ENCODE results near the gene SPATA13.
A peak's percentile ranks its signal among the peaks of the same experiment; 100 is the strongest.
"Not testable (repeated sequence)": the region's sequence is repeated elsewhere in the genome, so short reads cannot be mapped to it uniquely, and the experiment has no call there.

Gene SPATA13

DNA sequence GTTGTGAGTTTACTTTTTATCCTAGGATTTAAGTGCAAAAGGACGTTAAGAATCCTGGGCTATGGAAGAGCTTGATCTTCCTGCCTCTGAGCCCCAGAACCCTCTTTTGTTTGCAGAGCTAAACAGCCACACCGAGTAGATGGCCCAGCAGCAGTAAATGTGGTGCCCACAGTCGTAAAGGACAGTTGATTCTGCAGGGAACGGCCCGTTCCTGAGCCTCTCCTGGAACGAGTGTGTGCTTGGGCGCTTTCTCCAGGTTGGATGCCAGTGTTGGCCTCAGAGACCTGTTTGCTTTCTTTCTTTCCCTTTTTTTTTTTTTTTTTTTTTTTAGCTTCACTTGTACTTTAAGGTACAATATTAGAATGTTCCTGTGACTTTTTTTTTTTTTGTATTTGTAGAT is 41.7 kb downstream of the SPATA13 start:
- no peak for DNase-seq

DNA sequence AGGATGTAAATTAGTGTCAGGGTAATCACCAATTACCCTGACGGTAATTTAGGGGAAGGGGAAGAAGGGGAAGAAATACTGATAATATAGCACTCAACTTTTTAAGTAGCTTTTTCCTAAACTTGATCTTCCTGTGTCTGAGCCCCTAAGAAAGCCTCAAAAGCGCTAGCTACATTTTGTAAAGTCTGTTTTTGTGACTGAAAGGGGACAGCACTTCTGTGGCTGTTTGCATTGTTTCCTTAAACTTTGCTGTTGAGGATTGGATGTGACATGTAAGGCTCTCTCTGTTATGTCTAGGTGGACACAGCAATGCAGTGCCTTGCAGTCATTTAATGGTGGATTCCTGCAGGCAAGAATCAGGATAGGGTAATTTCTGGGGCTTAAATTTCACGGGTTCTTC is 42.8 kb downstream of the SPATA13 start:
- DNase-seq: no peak

DNA sequence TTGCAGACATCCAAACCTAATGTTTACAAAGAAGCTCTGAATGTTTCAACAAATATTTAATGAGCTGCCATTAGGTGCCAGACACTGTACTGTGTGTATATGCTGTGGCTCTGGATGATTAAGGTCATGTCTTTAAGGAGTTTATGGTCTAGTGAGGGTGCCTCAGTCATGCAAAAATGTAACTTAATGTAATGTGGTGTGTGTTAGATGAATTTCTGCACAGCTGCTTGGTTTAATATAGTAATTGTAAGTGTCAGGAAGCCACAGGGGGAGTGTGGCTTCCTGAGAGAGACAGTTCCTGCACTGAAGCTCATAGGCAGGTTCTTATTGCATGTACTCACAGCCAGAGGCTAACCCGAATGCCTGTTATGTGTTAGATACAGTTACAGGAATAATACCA is 43.3 kb downstream of the SPATA13 start:
- DNase-seq: peak; percentile 13

DNA sequence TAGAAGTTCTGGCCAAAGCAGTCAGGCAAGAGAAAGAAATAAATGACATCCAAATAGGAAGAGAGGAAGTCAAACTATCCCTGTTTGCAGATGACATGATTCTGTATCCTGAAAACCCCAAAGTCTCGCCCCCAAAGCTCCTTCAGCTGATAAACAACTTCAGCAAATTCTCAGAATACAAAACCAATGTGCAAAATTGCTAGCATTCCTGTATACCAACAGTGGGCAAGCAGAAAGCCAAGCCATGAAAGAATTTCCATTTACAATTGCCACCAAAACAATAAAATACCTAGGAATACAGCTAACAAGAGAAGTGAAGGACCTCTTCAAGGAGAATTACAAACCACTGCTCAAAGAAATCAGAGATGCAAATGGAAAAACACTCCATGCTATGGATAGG is 44.6 kb downstream of the SPATA13 start:
- not testable (repeated sequence) for DNase-seq

DNA sequence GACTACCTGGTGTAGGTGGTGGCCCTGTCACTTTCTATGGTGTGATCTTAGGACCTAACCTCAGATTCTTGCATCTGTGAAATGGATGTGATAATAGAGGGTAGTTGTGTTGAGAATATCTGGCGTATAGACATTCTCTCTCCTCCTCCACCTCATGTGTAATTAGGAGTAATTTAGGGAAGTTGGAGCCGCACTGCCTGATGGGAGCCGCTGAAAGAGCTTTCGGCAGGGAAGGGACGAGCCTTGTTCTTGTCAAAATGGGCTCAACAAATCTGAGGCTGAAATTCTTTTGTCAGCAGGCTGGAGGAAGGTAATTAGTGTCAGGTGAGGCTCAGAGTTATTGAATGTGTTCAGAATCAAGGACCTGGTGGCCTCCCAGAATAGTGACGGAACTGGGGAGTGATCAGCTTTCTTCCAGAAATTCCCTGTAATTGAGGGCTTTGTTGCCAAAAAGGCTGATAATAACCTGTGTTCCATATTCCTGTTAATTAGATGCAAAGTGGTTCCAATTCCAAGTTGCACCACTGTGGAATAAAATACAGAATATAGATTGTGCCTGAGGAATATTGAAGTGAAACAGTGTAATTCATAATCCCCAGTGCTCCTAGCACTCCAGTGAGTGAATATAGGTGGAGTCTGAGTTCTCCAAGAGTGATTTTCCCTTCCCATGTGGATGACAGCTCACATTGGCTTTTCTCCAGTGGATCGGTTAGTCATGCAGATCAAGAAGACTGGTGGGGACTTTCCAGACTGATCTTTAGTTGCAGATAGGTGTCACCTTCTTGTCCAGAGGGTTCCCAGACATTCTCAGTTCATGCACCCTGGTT is 47.5 kb downstream of the SPATA13 start:
- peak; percentile 85 for DNase-seq

DNA sequence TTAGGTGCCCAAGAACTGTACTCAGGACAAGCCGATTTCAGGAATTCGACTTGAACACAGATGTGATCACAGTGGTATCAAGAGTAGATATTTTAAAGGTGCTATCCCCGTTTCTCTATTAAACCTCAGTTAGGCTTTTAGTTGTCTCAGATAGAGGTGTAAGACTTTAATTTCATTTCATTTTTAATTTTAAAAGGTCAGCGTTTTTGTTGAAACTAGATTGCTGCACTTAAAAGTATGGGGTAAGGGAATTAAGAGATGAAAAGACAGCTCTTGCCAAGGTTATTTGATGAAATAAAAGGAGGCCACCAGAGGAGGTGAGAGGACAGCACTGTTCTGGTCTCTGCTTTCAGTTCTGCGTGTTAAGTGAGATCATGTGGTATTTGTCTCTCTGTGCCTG is 48.6 kb downstream of the SPATA13 start:
- no peak for DNase-seq

DNA sequence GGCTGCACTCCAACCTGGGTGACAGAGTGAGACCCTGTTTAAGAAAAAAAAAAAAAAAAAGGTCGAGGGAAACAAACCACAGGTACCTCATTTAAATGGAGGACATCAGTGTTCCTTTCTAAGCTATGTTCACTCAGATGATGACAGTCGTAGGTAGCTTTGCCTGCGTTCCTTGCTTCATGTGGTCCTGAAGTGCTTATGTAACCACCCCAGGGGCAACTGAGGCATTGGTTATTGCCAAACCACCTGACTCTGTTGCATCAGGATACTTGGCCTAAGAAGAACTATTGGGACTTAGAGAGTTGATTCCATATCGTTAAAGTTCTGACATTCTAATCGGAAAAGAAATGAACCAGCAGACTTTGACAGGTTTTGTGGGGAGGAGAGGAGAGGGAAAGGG is 51.7 kb downstream of the SPATA13 start:
- DNase-seq: no peak

DNA sequence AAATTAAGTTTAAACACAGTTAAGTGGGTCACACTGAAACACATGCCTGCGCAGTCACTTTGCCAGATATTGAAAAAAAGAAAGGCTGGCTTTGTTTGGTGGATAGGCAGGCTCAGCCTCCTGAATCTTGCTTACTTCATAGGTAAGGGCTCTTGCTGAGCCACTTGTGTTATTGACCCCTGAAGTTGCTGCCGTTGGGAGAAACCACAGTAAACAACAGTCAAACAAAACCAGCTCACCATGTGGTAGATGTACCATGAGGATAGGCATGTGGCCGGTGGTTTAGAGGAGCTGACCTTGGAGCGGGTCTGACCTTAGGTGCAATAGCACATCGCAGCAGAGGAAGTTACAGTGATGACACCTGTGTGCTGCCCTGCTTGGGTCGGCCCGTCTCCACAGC is 52.2 kb downstream of the SPATA13 start:
- no peak for DNase-seq

DNA sequence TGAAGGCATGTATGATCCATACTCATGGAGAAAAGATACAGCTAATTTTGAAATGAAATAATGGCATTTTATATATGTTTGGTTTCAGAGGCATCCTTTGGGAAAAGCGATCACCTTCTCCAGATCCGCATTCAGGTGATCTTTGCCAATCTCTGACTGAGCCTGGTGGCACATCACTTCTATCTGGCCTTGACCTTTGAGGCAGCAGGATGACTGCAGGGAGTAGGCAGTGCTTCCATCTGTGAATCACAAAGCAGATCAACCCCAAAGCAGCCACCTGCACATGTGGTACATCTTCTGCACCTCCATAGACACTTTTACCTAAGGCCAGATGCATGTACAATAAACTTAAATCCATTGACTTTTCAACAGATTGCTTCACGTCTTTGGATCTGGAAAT is 53.4 kb downstream of the SPATA13 start:
- no peak for DNase-seq

DNA sequence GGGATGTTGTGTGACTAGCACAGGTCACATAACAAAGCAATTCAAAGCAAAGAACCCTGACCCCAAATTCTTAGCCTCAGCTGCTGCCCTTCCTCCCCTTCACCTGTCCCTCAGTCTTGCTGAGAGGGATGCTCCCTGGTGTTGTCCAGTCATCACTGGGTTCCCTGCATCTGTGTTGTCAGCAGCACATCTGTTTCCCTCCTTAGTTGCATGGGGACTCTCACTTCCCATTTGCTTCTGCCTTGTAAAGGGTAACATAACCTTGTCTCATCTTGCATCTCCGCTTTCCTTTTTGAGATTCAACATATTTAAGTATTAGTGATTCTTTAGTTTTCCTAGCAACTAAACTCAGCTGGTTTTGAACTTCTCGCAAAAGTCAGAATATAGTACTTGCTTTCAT is 54.0 kb downstream of the SPATA13 start:
- DNase-seq: no peak

DNA sequence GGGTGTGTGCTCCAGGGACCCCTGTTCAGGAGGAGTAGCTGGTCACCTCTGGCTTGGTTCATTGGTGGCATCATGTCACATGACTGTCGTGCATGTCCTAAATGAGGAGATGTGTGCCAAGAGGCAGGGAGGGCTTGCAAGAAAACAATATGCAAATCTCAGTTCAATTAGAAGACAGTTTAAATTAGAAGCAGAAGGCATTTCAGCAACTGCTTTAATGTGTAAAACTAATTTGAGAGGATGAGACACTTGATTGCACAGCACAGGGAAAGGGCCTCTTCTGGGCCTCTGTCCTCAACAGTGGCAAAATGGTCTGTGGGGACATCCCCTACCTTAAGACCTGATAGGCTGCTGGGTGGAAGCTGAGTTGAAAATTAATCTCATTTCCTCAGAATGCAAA is 54.6 kb downstream of the SPATA13 start:
- no peak for DNase-seq

DNA sequence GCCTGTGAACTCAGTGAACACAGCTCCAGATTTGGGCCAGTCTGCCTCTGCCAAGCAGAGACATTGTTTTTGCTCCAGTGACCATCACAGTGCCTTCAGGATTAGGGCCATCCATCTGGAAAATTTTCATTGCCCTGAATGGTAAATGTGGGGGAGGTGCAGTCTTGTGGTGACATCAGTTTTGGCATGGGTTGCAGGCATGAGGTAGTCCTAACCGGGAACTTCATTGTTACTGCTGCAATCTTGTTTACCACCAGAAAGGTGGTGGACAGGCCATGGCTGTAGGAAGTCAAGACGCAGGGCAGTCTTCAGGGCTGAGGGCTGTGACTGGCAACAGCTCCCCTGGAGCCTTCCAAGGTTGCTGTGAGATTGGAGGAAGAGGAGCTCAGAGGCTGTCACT is 55.2 kb downstream of the SPATA13 start:
- peak; percentile 13 for DNase-seq

DNA sequence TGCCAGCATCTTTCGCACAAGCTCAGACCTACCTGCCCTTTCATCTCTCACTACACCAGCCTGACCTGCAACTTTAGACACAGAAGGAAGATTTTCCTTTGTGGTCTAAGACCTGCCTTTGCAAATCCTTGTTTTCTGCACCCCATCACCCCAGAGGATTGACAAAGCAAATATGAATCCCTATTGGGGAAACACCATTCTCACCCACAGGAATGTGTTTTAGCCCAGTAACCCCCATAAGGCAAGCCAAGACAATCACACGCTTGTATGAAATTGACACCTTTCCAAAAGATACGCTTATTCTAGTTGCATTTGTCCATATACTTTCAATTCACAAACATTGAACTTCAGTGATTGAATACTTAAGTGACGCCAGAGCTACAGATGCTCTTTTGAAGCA is 55.7 kb downstream of the SPATA13 start:
- no peak for DNase-seq

DNA sequence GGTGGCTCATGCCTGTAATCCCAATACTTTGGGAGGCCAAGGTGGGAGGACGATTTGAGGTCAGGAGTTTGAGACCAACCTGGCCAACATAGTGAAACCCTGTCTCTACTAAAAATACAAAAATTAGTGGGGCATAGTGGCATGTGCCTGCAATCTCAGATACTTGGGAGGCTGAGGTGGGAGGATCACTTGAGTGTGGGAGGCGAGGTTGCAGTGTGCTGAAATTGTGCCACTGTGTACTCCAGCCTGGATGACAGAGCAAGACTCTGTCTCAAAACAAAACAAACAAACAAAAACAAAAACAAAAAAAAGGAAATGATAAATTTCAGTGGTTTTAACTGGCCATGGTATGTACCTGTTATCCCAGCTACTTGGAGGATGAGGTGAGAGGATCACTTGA is 56.3 kb downstream of the SPATA13 start:
- not testable (repeated sequence) for DNase-seq

DNA sequence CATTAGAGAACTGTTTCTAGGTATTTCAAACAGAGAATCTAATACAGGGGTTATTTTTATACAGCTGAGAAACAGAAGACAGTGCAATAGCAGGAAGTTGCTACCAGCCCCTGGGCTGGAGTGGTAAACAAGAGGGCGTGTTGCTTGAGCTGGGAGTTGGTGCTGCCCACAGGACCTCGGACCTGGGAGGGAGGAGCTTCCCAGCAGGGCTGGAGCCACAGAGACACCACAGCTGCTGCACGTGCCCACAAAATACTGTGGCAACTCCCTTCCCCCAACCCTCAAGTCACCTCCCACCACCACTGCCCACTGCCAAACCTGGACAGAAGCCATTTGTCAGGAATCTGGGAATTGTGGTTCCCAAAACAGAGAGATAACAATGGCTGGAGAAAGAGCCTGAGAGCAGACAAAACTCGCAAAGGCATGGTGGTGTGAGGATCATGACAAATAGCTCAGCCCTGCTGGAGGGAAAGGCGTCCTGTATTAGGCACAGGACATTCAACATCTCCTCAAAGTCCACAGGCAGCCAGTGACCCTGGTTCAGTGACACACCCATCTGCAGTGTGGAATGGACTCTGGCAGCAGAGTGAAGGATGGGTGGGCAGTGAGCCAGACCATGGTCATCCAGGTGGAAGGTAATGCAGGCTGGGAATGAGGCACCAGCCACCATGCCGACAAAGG is 57.2 kb downstream of the SPATA13 start:
- DNase-seq: no peak

DNA sequence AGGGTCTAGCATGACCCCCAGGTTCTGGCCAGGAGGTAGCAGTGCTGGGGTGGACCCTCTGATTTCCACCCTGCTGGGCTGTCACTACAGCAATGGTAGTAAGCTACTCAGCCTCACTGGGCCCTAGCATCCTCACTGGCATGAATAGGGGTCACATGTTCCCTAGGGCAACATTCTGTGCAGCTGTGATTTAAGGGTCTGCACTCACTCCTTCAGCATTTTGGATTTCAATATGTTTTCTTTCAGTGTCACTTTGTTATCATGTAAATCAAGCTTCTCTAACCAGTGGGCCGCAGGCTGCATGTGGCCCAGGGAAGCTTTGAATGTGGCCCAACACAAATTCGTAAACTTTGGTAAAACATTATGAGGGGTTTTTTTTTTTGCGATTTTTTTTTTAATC is 57.8 kb downstream of the SPATA13 start:
- no peak for DNase-seq

DNA sequence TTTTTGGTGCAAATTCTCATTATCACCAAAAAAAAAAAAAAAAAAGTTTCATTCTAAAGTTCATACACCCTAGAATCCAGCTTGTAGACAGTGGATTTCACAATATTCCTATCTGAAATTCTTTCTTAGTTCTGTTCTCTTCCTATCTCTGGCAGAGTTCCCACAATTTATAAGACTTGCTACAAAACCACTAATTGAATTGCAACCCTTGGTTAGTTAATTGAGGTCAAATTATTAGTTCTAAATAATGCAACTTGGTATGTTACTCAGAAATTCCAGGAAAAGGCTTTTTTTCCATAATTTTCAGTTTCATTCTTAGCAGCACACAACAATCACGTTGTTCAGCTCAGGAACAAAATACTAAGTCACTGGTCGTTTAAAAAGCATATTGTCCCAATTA is 58.5 kb downstream of the SPATA13 start:
- DNase-seq: no peak

DNA sequence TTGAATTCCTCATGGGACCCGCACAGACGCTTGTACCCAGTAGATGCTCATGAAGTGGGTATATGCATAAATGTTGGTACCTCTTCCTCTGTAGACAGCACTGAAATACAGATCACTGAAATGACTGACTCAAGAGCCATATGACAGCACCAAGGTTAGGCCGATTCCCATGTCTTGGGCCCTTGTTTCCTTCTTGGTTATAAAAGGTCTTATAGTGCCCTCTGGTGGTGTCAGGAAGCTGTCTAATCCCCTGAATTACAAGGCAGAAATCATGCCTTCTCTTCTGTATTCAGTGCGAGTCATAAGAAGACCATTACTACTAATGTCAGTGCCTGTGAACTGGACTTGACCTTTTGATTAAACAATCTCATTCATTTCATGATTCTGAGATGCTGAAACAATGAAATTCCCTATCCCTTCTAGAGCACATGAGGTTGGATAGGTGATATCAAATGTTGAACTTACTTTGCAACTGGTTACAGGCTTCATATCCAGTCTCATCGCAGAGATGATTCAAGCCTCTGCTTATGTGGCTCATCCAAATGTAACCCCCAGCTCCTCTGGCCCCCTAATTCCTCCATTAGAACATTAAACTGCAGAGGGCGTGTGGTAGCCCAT is 59.7 kb downstream of the SPATA13 start:
- peak; percentile 78 for DNase-seq

DNA sequence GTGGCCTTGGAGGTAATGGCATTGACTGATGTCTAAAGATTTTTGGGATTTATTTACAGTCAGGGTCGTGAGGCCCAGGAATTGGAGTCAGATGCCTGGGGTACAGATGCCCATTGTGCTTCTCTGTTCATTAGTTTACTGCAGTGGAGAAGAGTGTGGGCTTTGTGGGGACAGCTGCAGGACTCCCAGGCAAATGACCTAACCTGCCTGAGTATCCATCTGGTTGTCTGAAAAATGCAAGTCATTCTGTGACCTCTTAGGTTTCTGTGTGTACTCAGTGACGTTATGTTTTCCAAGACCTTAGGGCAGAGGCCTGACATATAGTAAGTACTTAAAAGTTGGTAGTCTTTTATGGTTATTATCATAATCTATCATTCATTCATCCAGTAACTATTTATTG is 60.5 kb downstream of the SPATA13 start:
- DNase-seq: no peak

DNA sequence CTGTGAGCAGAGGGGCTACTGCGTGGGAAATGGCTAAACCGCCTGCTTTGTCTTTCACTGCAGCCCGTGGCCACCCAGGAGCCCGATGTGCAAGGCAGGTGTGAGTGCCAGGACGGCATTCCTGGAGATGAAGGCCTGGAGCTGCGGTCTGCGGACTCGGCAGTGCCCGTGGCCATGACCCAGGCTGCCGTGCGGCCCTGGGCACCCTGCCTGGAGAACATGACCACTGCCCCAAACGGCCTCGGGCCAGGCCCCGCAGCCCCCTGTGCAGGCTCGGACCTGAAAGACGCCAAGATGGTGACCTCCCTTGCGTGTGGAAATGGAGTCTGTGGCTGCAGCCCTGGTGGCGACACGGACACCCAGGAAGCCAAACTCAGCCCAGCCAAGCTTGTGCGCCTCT is 62.2 kb downstream of the SPATA13 start:
- no peak for DNase-seq

DNA sequence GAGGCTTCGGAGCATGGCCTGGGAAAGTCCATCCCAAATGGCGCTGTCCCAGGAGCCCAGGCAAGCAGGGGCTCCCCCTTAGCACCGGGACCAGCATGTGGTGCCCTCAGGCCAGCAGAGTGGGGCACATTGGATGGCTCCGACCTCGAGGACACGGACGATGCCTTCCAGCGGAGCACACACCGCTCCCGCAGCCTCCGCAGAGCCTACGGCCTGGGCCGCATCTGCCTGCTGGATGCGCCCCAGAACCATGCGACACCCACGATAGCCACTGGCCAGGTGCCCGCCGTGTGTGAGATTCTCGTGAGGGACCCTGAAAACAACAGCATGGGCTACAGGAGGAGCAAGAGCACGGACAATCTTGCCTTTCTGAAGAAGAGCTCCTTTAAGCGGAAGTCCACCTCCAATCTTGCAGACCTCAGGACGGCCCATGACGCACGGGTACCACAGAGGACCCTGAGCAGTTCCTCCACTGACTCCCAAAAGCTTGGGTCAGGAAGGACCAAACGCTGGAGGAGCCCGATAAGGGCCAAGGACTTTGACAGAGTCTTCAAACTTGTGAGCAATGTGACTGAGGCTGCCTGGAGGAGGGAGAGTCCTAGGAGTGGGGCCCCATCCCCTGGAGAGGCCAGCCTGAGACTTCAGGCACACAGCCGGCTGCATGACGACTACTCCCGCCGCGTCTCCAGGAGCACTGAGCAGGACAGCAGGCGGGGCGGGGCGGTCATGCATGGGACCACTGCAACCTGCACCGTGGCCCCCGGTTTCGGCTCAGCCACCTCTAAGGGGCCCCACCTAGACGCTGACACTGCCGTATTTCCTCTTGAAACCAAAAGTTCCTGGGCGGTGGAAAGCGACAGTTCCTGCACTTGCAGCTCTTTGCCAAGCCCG is 63.1 kb downstream of the SPATA13 start:
- DNase-seq: no peak

DNA sequence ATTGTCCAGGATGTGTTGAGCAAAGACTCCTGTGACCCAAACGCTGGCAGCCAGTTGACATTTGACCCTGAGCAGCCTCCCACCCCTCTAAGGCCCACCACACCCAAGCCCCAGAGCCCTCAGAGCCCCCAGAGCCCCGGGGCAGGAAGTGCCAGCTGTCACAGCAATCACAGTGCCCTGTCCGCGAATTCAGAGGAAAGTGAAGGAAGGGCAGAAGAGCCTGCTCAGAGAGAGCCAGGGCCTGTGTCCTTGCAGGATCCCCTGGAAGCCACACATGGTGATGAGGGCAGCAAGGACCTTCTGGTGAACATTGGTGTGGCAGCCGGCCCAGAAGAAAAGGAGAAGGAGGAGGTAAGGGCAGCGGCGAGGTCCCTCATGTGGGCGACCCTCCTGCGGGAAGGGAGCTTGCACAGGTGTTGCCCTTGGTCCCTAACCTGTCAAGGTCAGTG is 63.7 kb downstream of the SPATA13 start:
- no peak for DNase-seq

DNA sequence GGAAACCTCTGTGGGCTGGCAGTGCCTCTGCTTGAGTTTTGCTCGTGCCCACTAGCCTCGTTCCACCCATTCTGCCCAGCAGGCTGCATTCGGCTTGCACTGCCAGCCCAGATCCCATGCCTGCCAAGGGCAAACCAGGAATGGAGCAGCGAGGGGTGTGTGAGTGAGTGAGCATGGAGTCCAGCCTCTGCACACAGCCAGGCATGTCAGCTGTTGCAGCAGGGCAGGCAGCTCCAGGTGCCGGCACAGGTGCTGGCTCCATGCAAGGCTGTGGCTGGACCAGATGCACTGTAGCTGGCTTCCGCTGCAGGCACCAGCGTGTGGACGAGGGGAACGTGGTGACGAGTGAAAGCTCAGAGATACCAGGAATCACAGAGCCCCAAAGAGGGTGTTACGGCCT is 64.5 kb downstream of the SPATA13 start:
- no peak for DNase-seq
